HCT116 (cell line): Measurements from ENCODE around the gene CD99. TPM values are rescaled to one million over a fixed set of nuclear protein-coding genes. Genes with fewer than 3 reads are reported as not detected.

Experiments used
- ATAC-seq: fragments of 200-7000 bp; cut with Tn5 transposase; 2 replicates; pipeline ENCODE4 v1.9.1; 2020; ENCODE audit warnings: mild to moderate bottlenecking, moderate library complexity
- BruUV-seq: library from RNA; stranded (reverse); fragments of 400-500 nt; replicated peaks from 2 replicates; lab custom pipeline; 2021; lab: Mats Ljungman, UMichigan
- CTCF ChIA-PET: fragments of 300-600 bp; sonication (Branson Sonifier 250); formaldehyde crosslinking; loops from one replicate; lab custom pipeline; 2021; ENCODE audit warnings: antibody characterized with exemption; lab: Charles Lee
- POLR2A ChIA-PET: fragments of 300-600, 350-600 bp; sonication (Branson Sonifier 250); formaldehyde crosslinking; loops from one replicate; lab custom pipeline; 2021; ENCODE audit warnings: antibody characterized with exemption; lab: Charles Lee
- RAD21 ChIA-PET, 2 experiments: fragments of 300-600 bp; sonication (Branson Sonifier 250); formaldehyde crosslinking; loops; one replicate each; lab custom pipeline; 2023; ENCODE audit warnings: low total read pairs in 2 of 2; ENCODE audit not compliant: uncharacterized antibody in 2 of 2, unreplicated experiment in 2 of 2, low non-redundant PET in 1 of 2; lab: Charles Lee
- DNase-seq: peaks from one replicate; pipeline ENCODE4 v3.0.0-alpha.2; 2010; ENCODE audit warnings: low read depth, low spot score
- H2AFZ ChIP-seq: fragments of 200-600 bp; shearing (Covaris generic), sonication (generic); 2 replicates; pipeline ENCODE4 v1.6.1; 2017; ENCODE audit warnings: low read depth, mixed run types, mixed read lengths, antibody characterized with exemption, low read length; ENCODE audit not compliant: poor library complexity, severe bottlenecking
- H3K27ac ChIP-seq: 2 replicates; pipeline ENCODE4 v1.5.1; 2012; ENCODE audit warnings: low read depth, low read length
- H3K27me3 ChIP-seq: fragments of 200-600 bp; sonication (generic); 2 replicates; pipeline ENCODE4 v1.6.1; 2016; ENCODE audit warnings: mixed run types, low read length, mixed read lengths; ENCODE audit not compliant: insufficient read depth
- H3K36me3 ChIP-seq, 2 experiments: fragments of 200-500 bp in 1 of 2; fragments of 200-600 bp in 1 of 2; sonication (Bioruptor generic) in 1 of 2; sonication (generic) in 1 of 2; 2 replicates each; pipeline versions ENCODE4 v1.5.1 to v1.6.1; 2014 to 2016; ENCODE audit warnings: low read length in 2 of 2, inconsistent platforms in 1 of 2, mixed read lengths in 1 of 2, mixed run types in 1 of 2; ENCODE audit not compliant: insufficient read depth in 2 of 2, control insufficient read depth in 1 of 2
- H3K4me1 ChIP-seq, 2 experiments: fragments of 200-600 bp in 1 of 2; sonication (generic) in 1 of 2; 2 replicates each; pipeline versions ENCODE4 v1.5.1 to v1.6.1; 2012 to 2017; ENCODE audit warnings: low read length in 2 of 2, inconsistent platforms in 1 of 2, mild to moderate bottlenecking in 1 of 2, mixed read lengths in 1 of 2, mixed run types in 1 of 2, moderate library complexity in 1 of 2; ENCODE audit not compliant: insufficient read depth in 2 of 2, control insufficient read depth in 1 of 2
- H3K4me2 ChIP-seq: fragments of 200-600 bp; sonication (generic); 2 replicates; pipeline ENCODE4 v1.6.1; 2017; ENCODE audit warnings: mixed run types, low read length, mixed read lengths
- H3K4me3 ChIP-seq, 2 experiments: fragments of 200-600 bp in 1 of 2; sonication (generic) in 1 of 2; replicated peaks in 1 of 2; 2 replicates each; pipeline ENCODE4 v1.5.1; 2011 to 2016; ENCODE audit warnings: low read length in 2 of 2, control low read depth in 1 of 2, low read depth in 1 of 2, mild to moderate bottlenecking in 1 of 2, mixed read lengths in 1 of 2, mixed run types in 1 of 2
- H3K79me2 ChIP-seq: fragments of 200-600 bp; sonication (generic); 2 replicates; pipeline ENCODE4 v1.6.1; 2017; ENCODE audit warnings: mild to moderate bottlenecking, mixed run types, low read length, moderate library complexity, mixed read lengths; ENCODE audit not compliant: insufficient read depth
- H3K9ac ChIP-seq: fragments of 200-600 bp; sonication (generic); 2 replicates; pipeline ENCODE4 v1.6.1; 2016; ENCODE audit warnings: low read length, mixed read lengths
- H3K9me2 ChIP-seq: fragments of 200-600 bp; sonication (generic), shearing (Covaris generic); 2 replicates; pipeline ENCODE4 v1.6.1; 2017; ENCODE audit warnings: mixed run types, mild to moderate bottlenecking, moderate library complexity; ENCODE audit not compliant: insufficient read depth
- H3K9me3 ChIP-seq, 2 experiments: fragments of 200-500 bp in 1 of 2; fragments of 200-600 bp in 1 of 2; sonication (Bioruptor generic) in 1 of 2; sonication (generic) in 1 of 2; 2 replicates each; pipeline ENCODE4 v1.6.1; 2014 to 2017; ENCODE audit warnings: low read length in 2 of 2, mixed read lengths in 2 of 2, inconsistent platforms in 1 of 2, low read depth in 1 of 2, mild to moderate bottlenecking in 1 of 2, mixed run types in 1 of 2, moderate library complexity in 1 of 2; ENCODE audit not compliant: control insufficient read depth in 1 of 2, insufficient read depth in 1 of 2
- H4K20me1 ChIP-seq: fragments of 200-600 bp; sonication (generic), shearing (Covaris generic); 2 replicates; pipeline ENCODE4 v1.6.1; 2017; ENCODE audit warnings: mixed run types, mild to moderate bottlenecking, moderate library complexity; ENCODE audit not compliant: insufficient read depth
- CBX3 ChIP-seq: IDR thresholded peaks from 2 replicates; pipeline ENCODE4 v1.6.1; 2012; ENCODE audit warnings: low read depth
- EGR1 ChIP-seq: IDR thresholded peaks from 2 replicates; pipeline ENCODE4 v1.6.1; 2012; ENCODE audit warnings: low read depth
- ELF1 ChIP-seq: IDR thresholded peaks from 2 replicates; pipeline ENCODE4 v1.6.1; 2012; ENCODE audit warnings: low read depth, borderline replicate concordance
- EZH2 ChIP-seq: fragments of 200-600 bp; sonication (generic); IDR thresholded peaks from 2 replicates; pipeline ENCODE4 v1.6.1; 2017; ENCODE audit warnings: antibody characterized with exemption, mixed run types
- FOSL1 ChIP-seq: IDR thresholded peaks from 2 replicates; pipeline ENCODE4 v1.6.1; 2012; ENCODE audit warnings: low read depth
- JUND ChIP-seq: IDR thresholded peaks from 2 replicates; pipeline ENCODE4 v1.6.1; 2012
- POLR2A ChIP-seq: IDR thresholded peaks from 2 replicates; pipeline ENCODE4 v1.7.0; 2011; ENCODE audit warnings: borderline replicate concordance; ENCODE audit not compliant: insufficient read depth, insufficient read length; ENCODE audit errors: extremely low read depth
- RAD21 ChIP-seq: IDR thresholded peaks from 2 replicates; pipeline ENCODE4 v1.6.1; 2012; ENCODE audit warnings: low read depth, mild to moderate bottlenecking
- SIN3A ChIP-seq: IDR thresholded peaks from 2 replicates; pipeline ENCODE4 v1.6.1; 2012; ENCODE audit warnings: low read depth
- SP1 ChIP-seq: IDR thresholded peaks from 2 replicates; pipeline ENCODE4 v1.6.1; 2012; ENCODE audit warnings: low read depth
- TCF7L2 ChIP-seq: IDR thresholded peaks from 2 replicates; pipeline ENCODE4 v1.7.0; 2011; ENCODE audit warnings: borderline replicate concordance, inconsistent platforms; ENCODE audit not compliant: insufficient read depth, insufficient read length; ENCODE audit errors: extremely low read depth
- YY1 ChIP-seq: IDR thresholded peaks from 2 replicates; pipeline ENCODE4 v1.6.1; 2011; ENCODE audit warnings: low read length, low read depth, moderate library complexity, mild to moderate bottlenecking; ENCODE audit not compliant: insufficient replicate concordance; ENCODE audit errors: extremely low read depth
- ZNF274 ChIP-seq: fragments of 200-500 bp; sonication (Bioruptor generic); IDR thresholded peaks from 2 replicates; pipeline ENCODE4 v1.6.1; 2014; ENCODE audit warnings: mild to moderate bottlenecking, low read depth, low read length, inconsistent platforms
- intact Hi-C: fragments of 100-400 bp; cut with micrococcal nuclease; formaldehyde crosslinking; loops from 2 replicates; pipeline ENCODE4 v1.10.0; 2022
- total RNA-seq: library from RNA; stranded (reverse); gene quantifications from one replicate; pipeline ENCODE4 v1.2.1, GENCODE V29; 2021; ENCODE audit not compliant: unreplicated experiment
- TF ChIP-seq, protein P1 (sequence below): IDR thresholded peaks from 2 replicates; pipeline ENCODE4 v1.6.1; 2011; ENCODE audit warnings: mild to moderate bottlenecking, low read length, moderate library complexity; ENCODE audit not compliant: insufficient replicate concordance; ENCODE audit errors: extremely low read depth
- TF ChIP-seq, protein P2 (sequence below): IDR thresholded peaks from 2 replicates; pipeline ENCODE4 v1.6.1; 2012; ENCODE audit warnings: low read depth
- TF ChIP-seq, protein P3 (sequence below): IDR thresholded peaks from 2 replicates; pipeline ENCODE4 v1.6.1; 2012
- TF ChIP-seq, protein P4 (sequence below): IDR thresholded peaks from 2 replicates; pipeline ENCODE4 v1.6.1; 2012

The CD99 gene
- total RNA-seq, 1 experiment from 2014 or later: 59.6 TPM

DNA sequence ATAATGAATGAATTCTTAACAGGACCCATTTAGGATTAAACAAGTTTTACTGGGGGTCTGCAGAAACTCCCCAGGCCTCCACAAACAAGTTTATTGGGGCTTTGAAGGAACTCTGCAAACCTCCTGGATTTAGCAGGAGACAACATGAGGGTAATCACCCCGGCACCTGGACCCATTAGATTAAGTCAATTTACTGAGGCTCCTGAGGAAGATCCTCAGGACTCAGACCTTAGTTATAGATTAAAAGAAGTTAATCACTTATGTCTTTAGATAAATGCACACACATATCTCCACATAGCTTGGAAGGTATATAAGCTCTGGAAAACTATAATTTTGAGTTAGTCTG lies 90.1 kb downstream of the CD99 start:
- BruUV-seq: no TSS peak
- H3K27me3 ChIP-seq: no peaks in the 10 kb centered on the region
- CTCF ChIA-PET: no interaction called here
- no peak for DNase-seq
- no peak overlapping the region for H3K9ac ChIP-seq
- TF ChIP-seq, protein P1, sequence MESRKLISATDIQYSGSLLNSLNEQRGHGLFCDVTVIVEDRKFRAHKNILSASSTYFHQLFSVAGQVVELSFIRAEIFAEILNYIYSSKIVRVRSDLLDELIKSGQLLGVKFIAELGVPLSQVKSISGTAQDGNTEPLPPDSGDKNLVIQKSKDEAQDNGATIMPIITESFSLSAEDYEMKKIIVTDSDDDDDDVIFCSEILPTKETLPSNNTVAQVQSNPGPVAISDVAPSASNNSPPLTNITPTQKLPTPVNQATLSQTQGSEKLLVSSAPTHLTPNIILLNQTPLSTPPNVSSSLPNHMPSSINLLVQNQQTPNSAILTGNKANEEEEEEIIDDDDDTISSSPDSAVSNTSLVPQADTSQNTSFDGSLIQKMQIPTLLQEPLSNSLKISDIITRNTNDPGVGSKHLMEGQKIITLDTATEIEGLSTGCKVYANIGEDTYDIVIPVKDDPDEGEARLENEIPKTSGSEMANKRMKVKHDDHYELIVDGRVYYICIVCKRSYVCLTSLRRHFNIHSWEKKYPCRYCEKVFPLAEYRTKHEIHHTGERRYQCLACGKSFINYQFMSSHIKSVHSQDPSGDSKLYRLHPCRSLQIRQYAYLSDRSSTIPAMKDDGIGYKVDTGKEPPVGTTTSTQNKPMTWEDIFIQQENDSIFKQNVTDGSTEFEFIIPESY: no peak
- TF ChIP-seq RAD21 (no peak), ELF1 (no peak), TCF7L2 (no peak), SIN3A (no peak), ZNF274 (no peak), FOSL1 (no peak), EGR1 (no peak), JUND (no peak), CBX3 (no peak), YY1 (no peak), EZH2 (no peak), POLR2A (no peak), SP1 (no peak)
- TF ChIP-seq, protein P2, sequence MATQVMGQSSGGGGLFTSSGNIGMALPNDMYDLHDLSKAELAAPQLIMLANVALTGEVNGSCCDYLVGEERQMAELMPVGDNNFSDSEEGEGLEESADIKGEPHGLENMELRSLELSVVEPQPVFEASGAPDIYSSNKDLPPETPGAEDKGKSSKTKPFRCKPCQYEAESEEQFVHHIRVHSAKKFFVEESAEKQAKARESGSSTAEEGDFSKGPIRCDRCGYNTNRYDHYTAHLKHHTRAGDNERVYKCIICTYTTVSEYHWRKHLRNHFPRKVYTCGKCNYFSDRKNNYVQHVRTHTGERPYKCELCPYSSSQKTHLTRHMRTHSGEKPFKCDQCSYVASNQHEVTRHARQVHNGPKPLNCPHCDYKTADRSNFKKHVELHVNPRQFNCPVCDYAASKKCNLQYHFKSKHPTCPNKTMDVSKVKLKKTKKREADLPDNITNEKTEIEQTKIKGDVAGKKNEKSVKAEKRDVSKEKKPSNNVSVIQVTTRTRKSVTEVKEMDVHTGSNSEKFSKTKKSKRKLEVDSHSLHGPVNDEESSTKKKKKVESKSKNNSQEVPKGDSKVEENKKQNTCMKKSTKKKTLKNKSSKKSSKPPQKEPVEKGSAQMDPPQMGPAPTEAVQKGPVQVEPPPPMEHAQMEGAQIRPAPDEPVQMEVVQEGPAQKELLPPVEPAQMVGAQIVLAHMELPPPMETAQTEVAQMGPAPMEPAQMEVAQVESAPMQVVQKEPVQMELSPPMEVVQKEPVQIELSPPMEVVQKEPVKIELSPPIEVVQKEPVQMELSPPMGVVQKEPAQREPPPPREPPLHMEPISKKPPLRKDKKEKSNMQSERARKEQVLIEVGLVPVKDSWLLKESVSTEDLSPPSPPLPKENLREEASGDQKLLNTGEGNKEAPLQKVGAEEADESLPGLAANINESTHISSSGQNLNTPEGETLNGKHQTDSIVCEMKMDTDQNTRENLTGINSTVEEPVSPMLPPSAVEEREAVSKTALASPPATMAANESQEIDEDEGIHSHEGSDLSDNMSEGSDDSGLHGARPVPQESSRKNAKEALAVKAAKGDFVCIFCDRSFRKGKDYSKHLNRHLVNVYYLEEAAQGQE: no peak
- TF ChIP-seq, protein P3, sequence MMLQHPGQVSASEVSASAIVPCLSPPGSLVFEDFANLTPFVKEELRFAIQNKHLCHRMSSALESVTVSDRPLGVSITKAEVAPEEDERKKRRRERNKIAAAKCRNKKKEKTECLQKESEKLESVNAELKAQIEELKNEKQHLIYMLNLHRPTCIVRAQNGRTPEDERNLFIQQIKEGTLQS: no peak
- TF ChIP-seq, protein P4, sequence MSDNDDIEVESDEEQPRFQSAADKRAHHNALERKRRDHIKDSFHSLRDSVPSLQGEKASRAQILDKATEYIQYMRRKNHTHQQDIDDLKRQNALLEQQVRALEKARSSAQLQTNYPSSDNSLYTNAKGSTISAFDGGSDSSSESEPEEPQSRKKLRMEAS: no peak
- TF ChIP-seq, all 23 proteins: peak for 0
- Histone ChIP-seq H3K36me3 (no peaks in the 10 kb centered on the region), H3K27ac (no peak overlapping the region), H3K79me2 (no peaks in the 10 kb centered on the region), H4K20me1 (no peaks in the 10 kb centered on the region), H3K4me1 (no peaks in the 10 kb centered on the region), H3K9me2 (no peaks in the 10 kb centered on the region), H3K4me3 (no peak overlapping the region), H3K9me3 (no peaks in the 10 kb centered on the region), H3K4me2 (no peak overlapping the region), H2AFZ (no peak overlapping the region)
- ChIA-PET RAD21 (no interaction called here), POLR2A (no interaction called here)
- intact Hi-C loops: no loop called here
- ATAC-seq: no peak
